CD4-positive, alpha-beta T cell treated with Interleukin-21 for 1 hour (primary cell): ENCODE measurements around the gene SKAP1.
"Not testable (repeated sequence)": the region's sequence is repeated elsewhere in the genome, so short reads cannot be mapped to it uniquely, and the experiment has no call there.

ENCODE experiments used
- DNase-seq: peaks from one replicate; pipeline ENCODE4 v3.0.0-alpha.2; 2020

SKAP1 gene

DNA sequence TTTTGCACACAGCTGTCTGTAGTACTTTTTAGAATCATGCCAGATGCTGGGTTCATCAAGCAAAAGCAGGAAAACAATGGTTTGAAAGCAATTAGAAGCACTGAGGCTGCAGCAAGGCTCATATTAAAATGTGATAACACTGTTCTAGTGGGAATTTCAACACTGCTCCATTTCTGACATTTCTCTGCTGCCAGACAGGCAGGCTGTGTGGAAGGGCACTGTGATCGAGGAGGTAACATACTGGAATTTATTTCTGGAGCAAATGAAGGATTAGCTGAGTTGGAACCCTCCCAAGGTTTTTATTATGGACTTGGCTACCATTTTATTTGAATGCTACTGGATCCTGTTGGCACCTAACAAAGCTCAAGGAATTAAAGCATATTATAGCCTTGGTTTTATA, 66.9 kb downstream of the SKAP1 start:
- DNase-seq = no peak

DNA sequence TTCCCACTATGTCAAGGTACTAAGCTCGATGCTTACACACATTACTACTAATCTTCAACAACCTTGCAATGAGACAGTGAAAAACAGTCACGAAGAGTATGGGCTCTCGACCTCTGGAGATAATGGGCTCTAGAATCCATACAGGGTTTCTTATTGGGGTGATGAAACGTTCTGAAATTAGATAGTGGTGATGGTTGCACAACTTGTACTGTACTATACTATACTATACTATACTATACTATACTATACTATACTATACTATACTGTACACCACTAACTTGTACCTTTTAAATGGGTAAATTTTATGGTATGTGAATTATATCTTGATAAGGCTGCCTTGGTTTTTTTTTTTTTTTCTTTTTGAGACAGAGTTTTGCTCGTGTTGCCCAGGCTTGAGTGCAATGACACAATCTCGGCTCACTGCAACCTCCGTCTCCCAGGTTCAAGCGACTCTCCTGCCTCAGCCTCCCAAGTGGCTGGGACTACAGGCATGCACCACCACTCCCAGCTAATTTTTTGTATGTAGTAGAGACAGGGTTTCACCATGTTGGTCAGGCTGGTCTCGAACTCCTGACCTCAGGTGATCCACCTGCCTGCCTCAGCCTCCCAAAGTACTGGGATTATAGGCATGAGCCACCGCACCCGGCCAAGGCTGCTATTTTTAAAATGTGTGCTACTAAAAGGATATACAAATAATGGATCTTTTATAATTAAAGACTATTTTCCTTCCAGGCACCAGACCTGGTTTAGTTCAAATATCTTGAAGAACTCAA, 69.0 kb downstream of the SKAP1 start:
- DNase-seq = not testable (repeated sequence)

DNA sequence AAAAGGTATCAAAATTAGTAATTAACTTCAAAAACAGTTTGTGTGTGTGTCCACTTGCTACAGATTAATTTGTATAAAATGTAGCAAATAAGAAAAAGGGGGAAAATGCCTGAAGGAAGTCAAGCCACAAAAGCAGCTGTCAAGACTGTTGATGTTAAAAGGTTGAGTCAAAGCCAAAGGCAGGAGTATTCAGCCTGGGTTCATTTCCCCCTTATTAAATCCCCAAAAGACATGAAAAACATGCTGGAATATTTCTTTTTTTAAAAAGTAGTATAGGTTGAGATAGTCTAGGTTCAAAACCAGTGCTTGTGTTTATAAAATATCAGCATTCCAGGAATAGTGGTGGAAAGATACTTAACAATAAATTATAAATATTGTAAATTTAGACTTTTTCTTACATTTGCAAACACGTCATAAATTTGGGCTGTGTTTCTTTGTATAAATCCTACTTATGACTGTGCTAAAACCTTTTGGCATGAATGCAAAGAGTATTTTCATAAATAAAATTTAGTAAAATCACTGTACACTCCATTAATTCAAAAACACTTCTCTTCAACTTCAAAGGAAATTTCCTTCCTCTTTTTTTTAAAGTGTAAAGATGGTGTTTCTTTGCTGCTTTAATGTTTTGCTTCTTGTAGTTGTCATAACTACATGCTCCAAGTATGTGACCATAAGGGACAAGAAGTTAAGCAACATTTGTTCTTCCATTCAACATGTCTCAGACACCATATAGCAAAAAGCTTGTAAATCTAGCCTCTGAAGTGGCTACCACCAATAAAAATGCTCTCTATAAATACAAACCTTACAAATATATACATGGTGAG, 72.0 kb downstream of the SKAP1 start:
- DNase-seq = no peak

DNA sequence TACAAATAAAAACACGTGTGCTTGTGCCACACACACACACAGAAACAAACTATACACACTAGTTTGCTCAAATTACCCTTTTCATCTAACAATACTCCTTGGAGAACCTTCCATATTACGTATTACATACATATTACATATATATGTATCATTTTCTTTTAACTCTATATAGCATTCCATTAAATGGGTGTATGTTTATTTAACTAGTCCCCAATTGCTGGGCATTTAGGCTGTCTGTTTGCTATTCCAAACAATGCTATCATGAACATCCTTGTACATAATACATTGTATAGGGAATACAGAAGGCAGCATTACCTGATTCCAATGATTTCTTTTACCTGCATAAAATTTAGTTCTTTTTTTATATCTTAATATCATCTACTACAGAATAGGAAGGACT, 73.1 kb downstream of the SKAP1 start:
- DNase-seq = no peak

DNA sequence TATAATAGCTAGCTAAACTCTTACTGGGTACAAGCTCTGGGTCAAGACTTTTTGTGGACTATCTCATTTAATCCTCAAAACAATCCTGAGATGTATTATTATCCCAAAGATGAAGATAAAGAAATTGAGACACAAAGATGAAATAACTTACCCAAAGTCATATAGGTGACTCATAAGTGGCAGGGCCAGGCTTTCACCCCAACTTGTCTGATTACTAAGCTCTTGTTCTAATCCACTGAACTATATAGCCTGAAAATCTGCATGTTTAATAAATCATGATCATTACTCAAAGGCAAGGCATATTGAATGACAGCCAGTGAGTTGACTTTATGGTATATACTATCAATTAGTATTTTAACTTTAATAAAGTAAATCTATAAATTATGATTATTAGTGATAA, 77.4 kb downstream of the SKAP1 start:
- no peak for DNase-seq

DNA sequence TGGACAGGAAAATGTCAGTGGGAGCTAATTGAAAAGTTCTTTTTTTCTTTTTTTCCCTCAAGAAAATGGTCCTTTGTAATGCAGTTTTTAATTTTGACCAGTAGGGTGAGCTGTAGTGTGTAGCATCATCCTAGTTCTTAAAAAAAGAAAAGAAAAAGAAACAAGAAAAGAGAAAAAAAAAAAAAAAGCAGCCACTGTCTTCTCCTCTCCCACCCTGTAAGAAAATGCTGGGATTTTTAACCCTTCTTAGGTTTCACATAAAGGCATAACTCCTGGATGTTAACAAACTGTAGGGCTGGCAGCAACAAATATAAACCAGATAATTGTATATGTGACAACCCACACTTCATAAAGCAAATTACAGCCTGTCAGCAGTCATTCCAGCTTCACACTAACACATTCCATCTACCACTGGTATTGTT, 78.1 kb downstream of the SKAP1 start:
- peak; percentile 55 for DNase-seq

DNA sequence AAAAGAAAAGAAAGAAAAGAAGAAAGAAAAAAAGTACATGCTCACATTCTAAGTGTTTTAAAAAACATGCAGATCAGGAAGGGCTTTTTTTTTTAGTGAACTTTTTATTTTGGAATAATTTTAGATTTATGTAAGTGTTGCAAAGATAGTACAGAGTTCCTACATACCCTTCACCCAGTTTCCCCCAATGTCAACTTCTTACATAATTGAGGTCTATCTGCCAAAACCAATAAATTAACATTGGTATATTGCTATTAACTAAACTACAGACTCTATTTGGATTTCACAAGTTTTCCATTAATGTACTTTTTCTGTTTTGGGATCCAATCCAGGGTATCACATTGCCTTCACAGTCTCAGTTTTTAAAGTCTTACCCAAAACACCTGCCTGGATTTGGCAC, 81.7 kb downstream of the SKAP1 start:
- DNase-seq = no peak

DNA sequence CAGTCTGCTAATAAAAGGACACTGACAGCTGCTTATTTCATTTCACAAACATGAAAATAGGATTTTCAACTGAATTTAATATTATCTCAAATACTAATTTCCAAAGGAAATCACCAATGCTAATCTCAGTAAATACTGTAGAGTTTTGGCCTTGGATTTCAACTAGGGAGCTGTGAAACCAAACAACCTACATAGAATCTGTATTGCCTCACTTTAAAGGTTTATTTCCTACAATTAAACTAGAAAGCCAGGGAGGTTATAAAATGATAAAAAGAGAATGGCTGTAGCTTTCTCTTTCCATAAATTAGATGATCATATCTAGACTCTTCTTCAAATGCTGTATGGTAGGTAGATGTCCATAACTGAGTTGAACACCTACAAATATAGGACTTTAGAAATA, 82.8 kb downstream of the SKAP1 start:
- DNase-seq = no peak

DNA sequence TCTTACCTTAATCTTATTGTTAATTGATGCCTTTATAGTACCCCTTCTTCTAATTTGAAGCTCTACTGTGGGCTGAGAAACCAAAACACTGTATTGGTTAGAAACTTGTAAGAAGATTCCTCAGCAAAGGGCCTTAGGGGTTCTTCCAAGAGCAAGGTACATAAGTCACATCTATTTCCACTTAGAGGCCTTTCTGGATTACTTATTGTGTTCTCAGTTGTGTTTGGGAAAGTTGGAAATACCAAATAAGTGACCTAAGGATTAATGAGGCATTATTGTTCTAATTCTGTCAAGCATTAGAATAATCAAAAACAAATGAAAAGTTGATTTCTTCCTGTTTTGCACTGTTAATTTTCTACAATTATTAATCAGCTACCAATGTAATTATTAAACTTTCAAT, 85.8 kb downstream of the SKAP1 start:
- no peak for DNase-seq

DNA sequence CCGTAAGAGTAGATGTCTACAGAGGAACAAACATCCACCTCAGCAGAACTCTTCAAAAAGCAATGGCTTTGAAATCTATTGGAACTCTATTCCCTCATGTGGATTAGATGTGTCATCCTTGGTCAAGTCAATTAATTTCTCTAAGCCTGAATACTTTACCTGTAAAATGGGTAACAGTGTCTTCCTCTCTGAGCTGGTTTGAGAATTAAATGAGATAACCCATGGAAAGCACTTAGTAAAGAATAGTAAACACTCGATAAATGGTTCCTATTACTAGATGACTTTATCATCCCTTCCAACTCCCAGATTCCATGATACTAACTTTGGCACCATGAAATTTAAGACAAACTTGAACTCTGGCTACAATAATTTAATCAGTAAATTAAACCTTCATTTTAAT, 89.1 kb downstream of the SKAP1 start:
- no peak for DNase-seq

DNA sequence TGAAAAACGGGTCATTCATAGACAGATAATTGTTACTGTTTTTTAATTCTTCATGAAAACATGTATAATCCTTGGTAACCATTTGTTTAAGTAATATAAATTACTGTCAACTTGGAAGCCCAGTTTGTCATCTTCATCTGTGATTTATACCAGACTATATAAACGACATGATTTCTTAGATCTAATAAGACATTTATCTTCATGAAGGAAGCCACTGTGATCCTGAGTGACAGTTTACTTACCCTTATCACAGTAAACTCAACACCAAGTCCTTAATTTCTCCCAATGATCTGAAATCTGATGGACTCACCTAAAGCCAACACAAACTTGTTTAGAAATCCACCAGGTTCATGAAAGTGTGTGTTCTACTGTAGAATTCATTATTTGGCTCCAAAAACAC, 91.3 kb downstream of the SKAP1 start:
- DNase-seq = no peak

DNA sequence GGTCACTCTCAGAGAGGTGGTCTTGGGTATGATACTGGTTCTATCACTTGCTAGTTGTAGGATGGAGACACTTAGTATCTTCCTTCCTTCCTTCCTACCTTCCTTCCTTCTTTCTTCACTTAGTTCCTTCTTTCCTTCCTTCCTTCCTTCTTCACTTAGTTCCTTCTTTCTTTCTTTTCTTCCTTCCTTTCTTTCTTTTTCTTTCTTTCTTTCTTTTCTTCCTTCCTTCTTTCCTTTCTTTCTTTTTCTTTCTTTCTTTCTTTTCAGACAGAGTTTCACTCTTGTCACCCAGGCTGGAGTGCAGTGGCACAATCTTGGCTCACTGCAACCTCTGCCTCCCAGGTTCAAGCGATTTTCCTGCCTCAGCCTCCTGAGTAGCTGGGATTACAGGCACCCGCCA, 92.1 kb downstream of the SKAP1 start:
- DNase-seq = not testable (repeated sequence)

DNA sequence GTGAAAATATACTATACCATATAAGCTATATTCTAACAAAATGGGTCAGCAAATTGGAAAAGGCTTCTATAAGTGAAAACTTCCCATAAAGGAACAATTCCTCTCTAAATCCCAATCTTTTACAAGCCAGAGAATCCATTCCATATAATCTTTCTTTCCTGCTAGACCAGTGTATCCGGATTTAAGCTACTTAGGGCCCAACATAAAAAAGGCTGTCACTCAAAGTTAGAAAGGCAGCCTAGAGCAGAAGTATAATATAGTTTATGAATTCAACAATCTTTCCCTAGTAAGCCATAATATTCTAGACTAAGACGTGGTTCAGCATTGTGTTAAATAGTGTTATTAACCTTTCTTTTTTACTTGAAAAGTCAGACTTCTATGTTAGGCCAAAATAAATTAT, 93.0 kb downstream of the SKAP1 start:
- no peak for DNase-seq

DNA sequence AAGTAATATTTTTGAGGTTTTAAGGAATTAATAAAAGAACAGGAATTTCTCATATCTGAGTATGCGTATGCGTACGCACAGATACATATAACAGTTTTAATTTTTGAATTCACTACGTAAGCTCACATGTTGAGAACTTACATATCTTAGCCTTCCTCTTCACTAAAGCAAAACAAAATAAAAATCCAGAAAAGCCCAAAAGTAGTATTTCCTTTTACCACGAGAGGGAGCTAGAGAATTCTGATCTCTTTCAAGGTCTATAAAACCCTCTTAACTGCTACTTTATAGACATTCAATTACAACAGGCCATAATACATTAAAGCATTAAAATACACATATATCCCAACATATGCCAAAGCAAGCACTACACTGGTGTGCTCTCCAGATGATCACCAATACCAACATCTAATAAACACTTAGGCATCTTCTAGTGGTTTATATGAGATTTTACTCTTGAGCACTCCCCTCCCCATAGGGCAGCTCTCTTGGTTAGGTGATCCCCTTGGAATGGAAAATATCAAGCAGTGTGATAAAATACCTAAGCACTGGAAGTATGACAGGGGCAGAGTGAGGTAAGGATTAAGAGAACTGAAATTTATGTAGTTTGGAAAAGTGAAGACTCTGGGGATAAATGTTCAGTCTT, 94.0 kb downstream of the SKAP1 start:
- DNase-seq = peak; percentile 78

DNA sequence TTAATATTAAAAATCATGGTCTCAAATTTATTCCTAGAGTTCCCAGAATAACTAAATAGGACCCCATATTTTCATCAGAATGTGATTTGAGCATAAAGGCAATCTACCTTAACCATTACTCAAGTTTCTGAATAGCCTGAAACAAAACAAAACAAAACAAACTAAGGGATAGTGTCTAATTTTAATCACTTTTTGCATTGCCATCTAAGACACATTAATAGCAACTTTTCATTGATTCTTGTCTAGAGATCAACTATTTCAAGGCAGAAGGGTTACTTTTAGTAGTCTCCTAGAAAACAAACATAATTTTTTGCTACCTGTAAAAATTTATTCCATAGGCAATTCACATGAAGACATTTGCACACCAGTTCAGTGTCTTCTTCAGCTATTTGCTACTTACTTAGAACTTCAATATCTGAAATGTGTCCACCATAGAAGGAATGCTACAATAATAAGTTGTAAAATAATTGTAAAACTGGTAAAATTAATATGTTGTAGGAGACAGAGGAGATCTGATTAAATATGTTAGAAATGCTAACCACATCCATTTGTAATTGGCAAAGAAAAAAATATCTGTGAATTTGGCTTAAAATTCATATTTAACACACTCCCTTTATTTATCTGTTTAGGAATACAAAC, 94.7 kb downstream of the SKAP1 start:
- no peak for DNase-seq

DNA sequence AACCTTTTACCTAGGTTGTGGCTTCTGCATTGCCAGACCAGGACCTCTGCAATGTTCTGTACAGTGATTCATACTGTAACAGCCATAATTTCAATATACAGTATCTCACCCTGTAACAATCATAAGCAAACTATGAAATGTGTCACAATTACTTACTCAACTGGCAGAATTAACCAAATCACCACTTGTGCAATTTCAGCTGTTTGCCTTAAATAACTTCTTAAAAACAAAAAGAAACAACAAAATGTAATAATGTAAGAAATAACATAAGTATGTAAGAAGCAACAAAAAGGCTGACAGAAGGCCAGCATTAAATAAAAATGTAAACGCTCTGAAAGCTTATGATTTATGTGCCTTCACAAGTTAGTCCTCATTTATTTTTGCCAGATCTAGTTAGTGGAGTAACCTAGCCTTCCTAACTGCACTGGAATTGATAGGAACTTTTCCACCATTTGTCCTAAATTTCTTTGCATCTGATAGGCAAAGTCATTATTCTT, 96.9 kb downstream of the SKAP1 start:
- DNase-seq = no peak

DNA sequence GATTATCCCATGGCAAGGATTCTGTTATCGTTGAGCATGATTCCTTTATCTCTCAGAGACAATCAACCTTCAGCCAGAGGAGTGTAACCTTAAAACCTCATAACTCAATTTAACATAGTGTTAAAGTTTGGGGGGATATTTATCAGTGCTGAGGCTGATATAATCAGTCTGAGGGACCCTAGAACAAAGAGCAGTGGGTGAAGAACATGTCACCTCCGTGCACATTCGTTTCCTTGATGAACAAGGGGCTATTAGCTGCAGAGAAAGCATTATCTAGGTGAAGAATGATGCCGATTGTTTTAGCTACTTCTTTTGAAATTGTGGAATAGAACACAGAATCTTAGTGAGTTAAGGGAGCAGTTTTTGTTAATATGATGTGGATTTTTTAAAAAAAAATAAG, 99.1 kb downstream of the SKAP1 start:
- DNase-seq = no peak

DNA sequence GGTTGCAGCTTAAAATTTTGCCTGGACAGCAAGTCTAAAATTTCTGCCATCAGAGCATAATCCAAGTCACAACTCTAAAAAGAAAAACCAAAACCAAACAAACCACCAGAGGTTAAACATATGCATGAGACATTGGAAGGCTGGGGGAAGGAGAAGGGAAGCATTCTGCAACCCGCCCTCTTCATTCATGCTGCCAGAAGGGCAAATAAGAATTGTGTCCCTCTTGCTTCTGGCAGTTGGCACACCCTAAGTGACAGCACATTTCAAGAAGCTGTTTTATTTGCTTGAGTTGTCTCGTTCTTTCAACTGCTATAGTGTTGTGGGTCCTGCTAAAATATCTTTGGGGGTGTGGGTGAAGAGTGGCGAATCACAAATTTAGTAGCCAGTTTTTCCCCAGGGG, 99.6 kb downstream of the SKAP1 start:
- DNase-seq = no peak

DNA sequence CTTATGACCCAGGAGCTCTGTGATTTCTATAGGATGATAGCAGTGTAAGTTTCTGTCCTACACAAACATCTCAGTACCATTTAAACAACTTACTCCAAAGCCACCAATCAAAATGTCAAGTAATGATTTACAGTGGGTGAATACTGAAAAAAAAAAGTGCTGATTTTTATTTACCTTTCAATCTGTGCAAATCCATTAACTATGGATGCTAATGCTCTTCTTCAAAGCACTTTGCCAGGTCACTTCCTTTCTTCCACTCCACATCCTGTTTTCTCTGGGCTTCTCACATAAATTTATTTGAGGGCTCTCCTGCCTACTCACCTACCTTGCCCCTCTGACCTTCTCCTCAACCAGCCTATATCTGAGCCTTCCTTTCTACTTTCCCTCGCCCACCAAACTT, 101.6 kb downstream of the SKAP1 start:
- no peak for DNase-seq

DNA sequence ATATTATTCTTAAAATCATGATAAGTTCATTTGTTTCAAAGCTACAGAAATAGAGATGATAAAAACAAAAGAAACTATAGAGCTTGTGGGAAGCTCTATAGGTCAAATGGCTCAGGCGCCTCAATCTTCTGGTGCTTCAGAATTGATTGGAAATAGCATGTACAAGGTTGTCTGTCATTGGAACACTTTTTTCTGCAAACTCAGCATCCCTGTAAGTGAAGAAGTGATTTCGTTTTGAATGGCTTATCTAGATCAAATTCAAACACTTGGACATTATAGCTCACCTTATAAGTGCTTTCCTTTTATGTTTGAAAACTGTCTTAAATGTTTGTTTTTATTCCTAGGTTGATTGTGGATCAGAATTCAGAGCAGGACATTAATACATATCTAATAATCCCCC, 103.7 kb downstream of the SKAP1 start:
- DNase-seq = no peak

DNA sequence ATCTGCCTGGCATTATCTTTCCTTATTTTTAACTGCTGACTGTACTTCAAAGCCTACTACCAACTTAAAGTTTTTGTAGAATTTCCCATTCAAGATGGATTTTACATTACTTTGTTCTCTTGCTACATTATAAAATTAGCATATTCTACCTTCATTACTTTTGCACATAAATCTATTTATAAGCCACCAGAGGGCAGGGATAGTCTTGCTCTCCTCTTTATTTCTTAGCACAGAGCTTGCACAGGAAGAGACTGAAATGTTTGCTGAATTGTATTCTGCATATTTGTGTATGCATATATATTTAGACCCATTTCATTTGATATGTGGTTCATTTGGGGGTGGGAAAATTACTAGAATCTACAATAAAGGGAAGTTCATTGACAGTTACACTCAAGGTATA, 108.0 kb downstream of the SKAP1 start:
- no peak for DNase-seq

DNA sequence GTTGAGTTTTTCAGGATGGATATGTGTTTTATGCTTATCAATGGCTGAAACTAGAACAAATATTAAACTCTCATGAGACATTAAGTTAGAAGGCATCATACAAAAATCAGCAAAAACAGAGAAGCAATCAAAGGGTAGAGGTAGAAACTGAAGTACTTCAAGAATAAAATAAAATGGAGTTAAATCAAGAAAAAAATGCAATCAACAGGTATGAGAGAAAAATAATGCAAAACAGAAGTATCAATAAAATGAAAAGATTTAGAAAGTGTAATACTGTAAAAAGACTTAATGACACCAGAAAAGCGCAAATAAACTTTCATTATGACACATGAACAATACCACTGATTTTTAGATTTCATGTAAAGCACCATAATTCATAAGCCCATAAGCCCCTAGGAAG, 112.3 kb downstream of the SKAP1 start:
- no peak for DNase-seq

DNA sequence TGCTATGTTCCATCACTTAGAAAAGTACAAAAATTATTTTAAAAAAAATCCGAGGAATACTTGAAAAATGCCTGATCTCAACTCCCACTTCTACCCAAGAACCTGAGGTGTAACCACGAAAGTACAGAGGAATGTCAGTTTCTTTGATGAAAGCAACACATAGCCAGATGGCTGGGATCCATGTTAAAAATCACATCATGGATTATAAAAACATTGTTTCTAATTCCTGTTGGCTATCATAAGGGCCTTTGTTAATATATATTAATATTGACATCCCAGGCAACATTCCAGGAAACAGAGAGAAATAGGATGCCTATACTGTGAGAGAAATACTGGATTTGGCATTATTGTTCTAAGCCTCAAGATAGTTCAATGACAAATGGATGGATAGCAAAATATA, 115.3 kb downstream of the SKAP1 start:
- no peak for DNase-seq
